ENCODE data around the gene ZNF213. TPM values are rescaled to one million over a fixed set of nuclear protein-coding genes. Genes with fewer than 3 reads are reported as not detected.

Gene ZNF213
- total RNA-seq, 1 experiment from 2014 or later = 5.3 TPM

DNA sequence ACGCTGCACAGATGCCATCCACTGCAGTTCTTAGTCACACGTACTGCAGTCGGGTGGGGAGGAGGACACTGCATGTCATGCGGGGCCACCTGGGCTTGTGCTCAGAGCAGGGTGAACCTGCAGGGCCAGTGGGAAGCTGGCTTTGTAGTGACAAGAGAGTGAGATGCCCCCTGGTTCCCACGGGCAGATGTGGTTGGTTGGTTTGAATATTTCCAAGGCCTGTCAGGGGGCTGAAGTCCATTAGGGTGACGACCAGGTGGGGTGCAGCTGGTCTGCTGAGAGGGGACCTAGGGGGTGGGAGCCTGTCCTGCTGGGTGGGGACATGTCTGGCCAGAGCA is 14.3 kb downstream of the ZNF213 start:
- no TSS peak for BruUV-seq (replicated peaks)
- Histone ChIP-seq H3K4me1 (no peaks in the 10 kb centered on the region; the same call in 1 of the 2 replicates), H3K9me3 (no peaks in the 10 kb centered on the region), H3K36me3 (ENCODE audit: control insufficient read depth, insufficient read depth, low read length) (no peaks in the 10 kb centered on the region), H3K4me3 (ENCODE audit: low read depth, low read length) (peak overlapping the region; percentile 64), H3K27me3 (replicated peaks; ENCODE audit: control insufficient read depth, insufficient read depth, low read length) (no peaks in the 10 kb centered on the region)
- ChIA-PET POLR2A (interaction anchor here (0.6 to 1.8 kb wide), 2 partner anchors 14 to 681 kb away, joined by 4 to 17 read pairs; partner anchors contain the start of gene ZNF213), CTCF (interaction anchor here (0.9 to 2.7 kb wide), 6 partner anchors 9 to 118 kb away, joined by 3 to 22 read pairs (median 8); partner anchors contain the start of gene ZNF213)
- Mint-ChIP-seq H3K27me3 (ENCODE audit: insufficient read depth, unreplicated experiment) (peaks cover 5% of the 10 kb centered on the region), H3K4me1 (ENCODE audit: low read depth, unreplicated experiment) (peaks cover 8% of the 10 kb centered on the region), H3K27ac (ENCODE audit: unreplicated experiment) (peak overlapping the region; percentile 93), H3K9me3 (ENCODE audit: unreplicated experiment) (no peaks in the 10 kb centered on the region), H3K36me3 (ENCODE audit: insufficient read depth, unreplicated experiment) (peaks cover 30% of the 10 kb centered on the region), H3K4me3 (ENCODE audit: unreplicated experiment) (peak overlapping the region; percentile 95)
- TF ChIP-seq CTCF (IDR thresholded peaks at IDR 0.05; ENCODE audit: insufficient read depth in 1 of 2, low read depth in 1 of 2, low read length in 1 of 2, severe bottlenecking in 1 of 2, unreplicated experiment in 1 of 2) = no peak
- intact Hi-C loops (cut with micrococcal nuclease; ENCODE audit: unreplicated experiment) = no loop called here
- DNase-seq = no peak

DNA sequence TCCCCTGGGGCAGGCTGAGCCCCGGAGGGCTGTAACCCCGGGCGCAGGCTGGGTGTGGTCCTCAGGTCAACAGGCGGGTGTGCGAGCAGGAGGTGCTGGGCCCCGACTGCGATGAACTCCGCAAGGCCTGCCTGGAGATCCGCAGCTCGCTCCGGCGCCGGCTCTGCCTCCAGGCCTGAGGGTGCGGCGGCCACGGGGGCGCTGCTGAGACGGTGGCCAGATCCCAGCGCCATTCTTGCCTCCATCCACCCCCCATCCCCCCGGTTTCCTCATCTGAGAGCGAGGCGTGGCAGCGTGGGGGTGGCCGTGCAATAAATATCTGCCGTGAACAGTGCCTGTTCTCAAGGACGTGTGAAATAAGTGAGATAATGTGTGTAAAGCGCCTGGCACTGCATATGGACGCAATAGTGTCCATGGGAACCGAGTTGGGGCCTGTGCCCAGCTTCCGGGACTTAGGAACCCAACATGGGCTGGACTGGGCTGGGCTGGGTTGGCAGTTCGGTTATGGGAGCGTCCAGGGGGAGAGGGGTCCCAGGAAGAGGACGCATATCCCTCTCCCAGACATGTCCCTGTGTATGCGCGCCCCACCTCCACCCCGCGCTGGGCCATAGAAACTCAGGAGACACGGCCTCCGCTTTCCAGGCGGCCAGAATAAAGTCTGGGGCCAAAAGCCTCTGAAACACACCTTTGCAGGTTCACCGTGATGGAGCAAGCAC is 15.0 kb downstream of the ZNF213 start:
- peak overlapping the region; percentile 64 for H3K4me3 ChIP-seq (ENCODE audit: low read depth, low read length)
- peak overlapping the region; percentile 95 for H3K4me3 Mint-ChIP-seq (ENCODE audit: unreplicated experiment)
- H3K4me1 ChIP-seq = no peaks in the 10 kb centered on the region; the same call in 1 of the 2 replicates
- H3K36me3 ChIP-seq (ENCODE audit: control insufficient read depth, insufficient read depth, low read length) = no peaks in the 10 kb centered on the region
- peaks cover 8% of the 10 kb centered on the region for H3K4me1 Mint-ChIP-seq (ENCODE audit: low read depth, unreplicated experiment)
- CTCF ChIA-PET = interaction anchor here (0.6 to 2.7 kb wide), 12 partner anchors 9 to 118 kb away, joined by 3 to 22 read pairs (median 7); partner anchors contain the start of gene ZNF213
- peak; percentile 76 to 82 for DNase-seq
- BruUV-seq (replicated peaks) = TSS peak; percentile 32
- H3K27me3 ChIP-seq (replicated peaks; ENCODE audit: control insufficient read depth, insufficient read depth, low read length) = no peaks in the 10 kb centered on the region
- peaks cover 5% of the 10 kb centered on the region for H3K27me3 Mint-ChIP-seq (ENCODE audit: insufficient read depth, unreplicated experiment)
- H3K9me3 ChIP-seq = no peaks in the 10 kb centered on the region
- no peaks in the 10 kb centered on the region for H3K9me3 Mint-ChIP-seq (ENCODE audit: unreplicated experiment)
- peaks cover 30% of the 10 kb centered on the region for H3K36me3 Mint-ChIP-seq (ENCODE audit: insufficient read depth, unreplicated experiment)
- POLR2A ChIA-PET = interaction anchor here (0.6 to 1.8 kb wide), 4 partner anchors 15 to 682 kb away, joined by 3 to 17 read pairs (median 8); partner anchors contain the start of gene ZNF213
- TF ChIP-seq CTCF (IDR thresholded peaks at IDR 0.05; ENCODE audit: insufficient read depth in 1 of 2, low read depth in 1 of 2, low read length in 1 of 2, severe bottlenecking in 1 of 2, unreplicated experiment in 1 of 2) = peak; percentile 18 to 64
- peak overlapping the region; percentile 93 for H3K27ac Mint-ChIP-seq (ENCODE audit: unreplicated experiment)
- intact Hi-C loops (cut with micrococcal nuclease; ENCODE audit: unreplicated experiment) = loop anchor here (1.0 to 5.0 kb wide), 4 partner anchors 9 to 308 kb away; partner anchors contain the start of gene ZNF263

- no peaks in the 10 kb centered on the region for H3K9me3 ChIP-seq
- H3K36me3 Mint-ChIP-seq (ENCODE audit: insufficient read depth, unreplicated experiment) = peaks cover 30% of the 10 kb centered on the region
- intact Hi-C loops (cut with micrococcal nuclease; ENCODE audit: unreplicated experiment) = loop anchor here (1.0 to 5.0 kb wide), 4 partner anchors 8 to 307 kb away; partner anchors contain the start of gene ZNF263
- H3K4me1 ChIP-seq = no peaks in the 10 kb centered on the region; the same call in 1 of the 2 replicates
- ChIA-PET POLR2A (interaction anchor here (0.6 to 1.8 kb wide), 5 partner anchors 8 to 94 kb away, joined by 3 to 17 read pairs (median 4); partner anchors contain the start of gene ZNF213), CTCF (interaction anchor here (0.6 to 2.7 kb wide), 15 partner anchors 8 to 381 kb away, joined by 3 to 22 read pairs (median 6); partner anchors contain the start of genes PKMYT1, ZNF174 and ZNF213)
- BruUV-seq (replicated peaks) = TSS peak; percentile 97
- DNase-seq = peak; percentile 95 to 98
- H3K9me3 Mint-ChIP-seq (ENCODE audit: unreplicated experiment) = no peaks in the 10 kb centered on the region
- TF ChIP-seq CTCF (IDR thresholded peaks at IDR 0.05; ENCODE audit: insufficient read depth in 1 of 2, low read depth in 1 of 2, low read length in 1 of 2, severe bottlenecking in 1 of 2, unreplicated experiment in 1 of 2) = no peak
- H3K4me3 Mint-ChIP-seq (ENCODE audit: unreplicated experiment) = peak overlapping the region; percentile 95
- H3K27me3 ChIP-seq (replicated peaks; ENCODE audit: control insufficient read depth, insufficient read depth, low read length) = no peaks in the 10 kb centered on the region
- no peaks in the 10 kb centered on the region for H3K36me3 ChIP-seq (ENCODE audit: control insufficient read depth, insufficient read depth, low read length)
- peaks cover 5% of the 10 kb centered on the region for H3K27me3 Mint-ChIP-seq (ENCODE audit: insufficient read depth, unreplicated experiment)
- H3K4me3 ChIP-seq (ENCODE audit: low read depth, low read length) = peak overlapping the region; percentile 64
- H3K4me1 Mint-ChIP-seq (ENCODE audit: low read depth, unreplicated experiment) = peaks cover 8% of the 10 kb centered on the region
- H3K27ac Mint-ChIP-seq (ENCODE audit: unreplicated experiment) = peak overlapping the region; percentile 93
Observed at GRCh38 chr16:3150346-3151218, 15.8 kb downstream of the ZNF213 start.
